GM18858 (cell line): ENCODE measurements around the gene PDE9A.

ENCODE experiments used
- ATAC-seq: cut with Tn5 transposase; IDR thresholded peaks from one replicate; pipeline ENCODE4 v1.9.1; 2021; ENCODE audit not compliant: unreplicated experiment

The PDE9A gene

DNA sequence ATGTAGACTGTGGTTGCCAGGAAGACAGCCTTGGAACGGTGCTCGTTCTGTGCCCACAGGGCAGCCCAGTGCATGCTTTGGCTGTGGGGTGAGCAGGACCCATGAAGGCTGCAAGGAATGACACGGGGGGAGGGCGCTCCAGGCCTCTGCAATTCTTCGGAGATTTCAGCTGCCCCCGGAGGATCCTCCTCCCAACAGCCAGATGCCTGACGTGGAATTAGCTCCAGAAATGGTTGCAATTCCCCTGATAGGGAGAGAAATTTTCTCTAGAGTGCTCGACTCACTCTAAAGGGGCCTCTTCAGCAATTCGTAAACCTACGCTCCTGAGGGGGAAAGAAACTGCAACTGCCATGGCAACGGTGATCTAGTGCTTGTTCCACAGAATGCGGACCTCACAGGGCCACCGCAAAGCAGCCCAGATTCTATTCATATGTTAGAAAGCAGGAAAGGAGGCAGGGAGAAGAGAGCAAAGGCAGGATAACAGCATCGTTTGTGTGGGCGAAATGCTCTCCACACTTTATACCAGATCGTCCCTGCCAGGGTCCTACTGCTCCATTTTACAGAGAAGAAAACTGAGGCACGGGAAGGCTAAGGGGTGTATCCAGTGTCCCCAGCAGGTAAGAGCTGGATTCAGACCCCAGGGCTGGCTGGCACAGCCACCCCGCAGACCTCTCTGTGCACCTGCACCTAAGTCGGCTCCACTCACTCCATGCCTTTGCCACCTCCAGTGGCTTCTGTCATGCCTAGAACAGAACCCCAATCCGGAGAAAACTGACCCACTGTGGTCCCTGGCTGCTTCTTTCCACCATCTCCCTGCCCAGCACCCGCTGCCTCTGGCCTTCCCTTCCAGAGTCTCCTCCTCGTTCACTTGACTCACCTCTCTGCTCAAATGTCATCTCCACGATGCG, 11.9 kb upstream of the PDE9A start:
- no peak for ATAC-seq

DNA sequence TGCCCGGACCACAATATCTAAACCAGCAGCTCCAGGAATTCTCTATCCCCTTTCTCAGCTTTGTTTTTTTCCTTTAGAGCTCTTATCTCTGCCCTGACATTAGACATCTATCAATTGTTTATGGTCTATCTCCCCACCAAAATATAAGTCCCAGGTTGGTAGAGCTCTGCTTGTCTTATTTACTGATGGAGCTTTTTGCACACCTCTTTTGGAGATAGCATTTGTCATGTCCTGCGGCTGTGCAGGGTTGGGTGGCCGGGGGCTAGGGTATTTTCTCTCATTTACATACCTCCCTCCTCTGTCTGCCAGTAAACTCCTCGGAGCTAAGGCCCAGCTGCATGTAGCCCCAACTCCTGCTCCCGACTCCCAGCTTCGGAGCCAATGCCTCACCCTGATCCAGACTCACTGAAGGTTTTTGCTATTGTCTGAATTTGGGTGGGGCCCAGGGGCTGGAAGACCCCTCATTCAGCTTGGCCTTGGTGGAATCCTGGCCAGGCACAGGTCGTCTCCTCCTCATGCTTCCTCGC, 11.1 kb upstream of the PDE9A start:
- ATAC-seq, result no peak

DNA sequence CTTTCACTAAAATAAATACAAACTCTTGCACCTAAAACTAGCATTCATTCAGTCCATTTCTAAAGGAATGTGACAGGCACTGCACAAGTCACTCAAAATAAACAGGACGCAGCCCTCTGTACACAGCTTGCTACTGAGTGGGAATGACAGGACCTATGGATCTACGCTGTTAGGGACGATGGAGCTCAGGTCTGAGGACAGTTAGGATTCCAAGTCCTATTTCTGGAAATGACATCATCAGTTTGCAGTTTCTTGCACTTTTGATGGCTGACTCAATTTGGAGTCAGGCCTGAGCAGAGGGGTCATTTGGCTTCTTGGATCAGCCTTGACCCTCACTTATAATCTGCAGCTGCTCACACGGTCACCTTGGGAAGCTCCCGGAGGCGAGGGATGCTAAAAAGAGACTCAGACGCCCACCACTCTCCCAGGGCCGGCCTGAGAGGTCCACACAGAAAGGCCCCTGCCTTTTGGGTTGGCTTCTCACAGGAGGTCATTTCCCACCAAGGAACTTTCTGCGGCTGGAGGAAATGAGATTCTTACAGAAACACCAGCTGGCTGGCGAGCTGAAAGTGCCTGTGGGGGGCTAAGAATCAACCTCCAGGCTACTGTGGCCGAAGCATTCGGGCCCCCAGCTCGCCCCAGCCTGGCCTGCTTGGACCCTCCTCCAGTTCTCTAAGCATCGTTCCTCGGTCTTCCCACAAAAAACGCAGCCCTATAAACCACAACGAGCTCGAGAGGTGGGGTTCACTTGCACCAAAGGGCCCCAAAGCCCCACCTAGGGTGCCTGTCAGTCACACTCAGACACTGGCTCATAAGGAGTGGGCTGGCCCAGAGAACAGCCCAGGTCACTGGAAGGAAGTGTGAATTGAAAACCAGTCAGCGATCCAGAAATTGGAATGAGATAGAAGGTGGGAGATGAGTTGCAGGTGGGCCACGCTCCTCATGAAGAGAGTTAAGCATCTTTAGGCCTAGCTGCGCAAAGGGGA, 8.9 kb upstream of the PDE9A start:
- no peak for ATAC-seq

DNA sequence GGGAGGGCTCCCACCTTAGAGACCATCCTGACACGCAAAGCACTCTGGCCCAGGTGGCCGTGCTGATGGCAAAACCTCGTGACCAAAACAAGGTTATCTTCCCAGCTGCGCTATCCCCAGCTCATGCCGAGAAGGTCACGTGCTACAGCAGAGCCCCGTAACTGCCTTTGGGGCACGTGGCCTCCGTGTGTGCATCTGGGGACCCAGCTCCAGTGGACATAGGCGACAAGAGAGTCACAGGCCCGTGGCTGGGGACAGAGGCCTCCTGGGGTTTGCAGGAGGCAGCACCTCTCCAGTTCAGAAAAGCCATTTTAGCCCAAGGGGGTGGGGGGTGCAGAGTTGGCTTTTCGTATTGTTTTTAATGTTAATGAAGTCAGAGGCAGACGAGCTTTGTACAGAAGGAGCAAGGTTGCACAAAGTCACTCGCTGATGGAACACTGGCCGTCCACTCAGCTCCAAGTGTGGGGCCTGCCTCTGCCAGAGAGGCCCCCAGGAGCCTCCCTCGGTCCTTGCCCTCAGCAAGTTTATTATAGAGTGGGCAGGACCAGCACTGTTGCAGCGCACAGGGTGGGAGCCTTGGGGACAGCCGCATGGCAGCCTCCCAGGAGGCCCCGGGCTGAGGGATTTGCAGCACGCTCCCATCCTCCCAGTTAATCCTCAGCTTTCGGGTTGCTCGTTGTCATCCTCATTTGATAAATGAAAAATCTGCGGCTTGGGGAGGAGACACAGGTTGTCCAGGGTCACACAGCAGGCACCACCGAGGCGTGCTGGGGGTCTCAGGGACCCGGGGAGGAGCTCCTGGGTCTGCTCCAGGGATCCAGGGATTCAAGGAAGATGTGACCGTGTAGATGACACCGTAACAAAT, 8.0 kb upstream of the PDE9A start:
- no peak for ATAC-seq

DNA sequence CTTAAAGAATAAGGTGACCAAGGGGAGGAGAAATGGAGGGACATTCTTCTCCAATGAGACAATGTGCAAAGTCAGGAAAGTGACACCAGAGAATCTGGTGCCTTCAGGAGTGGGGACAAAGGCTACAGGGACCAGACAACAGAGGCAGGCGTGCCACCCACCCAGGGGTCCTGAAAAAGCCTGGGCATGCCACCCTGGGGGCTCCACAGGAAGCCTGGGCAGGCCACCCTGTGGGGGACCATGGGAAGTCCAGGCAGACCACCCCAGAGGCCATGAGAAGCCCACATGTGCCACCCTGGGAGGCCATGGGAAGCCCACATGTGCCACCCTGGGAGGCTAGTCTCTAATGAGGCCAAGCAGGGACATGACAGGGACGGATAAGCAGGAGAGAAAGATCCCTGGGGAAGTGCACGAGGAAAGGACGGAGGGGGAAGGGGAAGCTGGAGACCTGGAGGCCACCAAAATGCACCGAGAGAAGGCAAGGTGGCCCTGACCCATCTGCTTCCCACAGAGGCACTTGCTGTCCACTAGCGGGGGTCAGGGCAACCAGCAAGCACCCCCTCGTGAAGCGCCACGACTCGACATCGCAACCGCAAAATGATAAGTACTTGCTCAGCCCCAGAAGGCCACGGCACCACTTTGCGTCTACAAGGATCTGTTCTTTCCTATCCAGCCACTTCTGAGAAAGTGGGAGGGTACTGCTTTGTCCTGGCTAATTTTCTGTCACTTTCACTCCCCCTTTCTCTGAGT, 7.2 kb upstream of the PDE9A start:
- ATAC-seq, result no peak

DNA sequence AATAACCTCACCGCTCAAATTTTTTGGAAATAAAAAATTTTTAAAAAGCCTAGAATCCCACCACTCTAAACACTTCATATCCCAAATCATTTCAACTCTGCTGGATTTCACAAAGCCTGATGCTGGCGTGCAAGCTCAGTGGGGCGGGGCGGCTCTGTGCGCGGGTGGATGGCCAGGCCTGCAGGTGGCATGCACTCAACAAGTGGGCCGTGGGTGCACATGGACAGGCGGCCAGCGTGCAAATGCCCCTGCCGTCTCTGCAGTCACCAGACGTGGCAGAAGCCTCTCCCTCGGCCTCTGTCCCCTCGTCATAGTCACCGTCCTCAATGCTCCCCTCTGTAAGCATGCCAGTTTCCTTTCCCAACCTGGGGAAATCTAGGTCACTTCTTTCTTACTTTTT, 6.6 kb upstream of the PDE9A start:
- ATAC-seq, result no peak

GRCh38 chr21:42648606-42649005, 4.8 kb upstream of the PDE9A start:
- no peak for ATAC-seq

- ATAC-seq, result no peak
These were observed 4.0 kb upstream of the PDE9A start for GRCh38 chr21:42649122-42650032.

DNA sequence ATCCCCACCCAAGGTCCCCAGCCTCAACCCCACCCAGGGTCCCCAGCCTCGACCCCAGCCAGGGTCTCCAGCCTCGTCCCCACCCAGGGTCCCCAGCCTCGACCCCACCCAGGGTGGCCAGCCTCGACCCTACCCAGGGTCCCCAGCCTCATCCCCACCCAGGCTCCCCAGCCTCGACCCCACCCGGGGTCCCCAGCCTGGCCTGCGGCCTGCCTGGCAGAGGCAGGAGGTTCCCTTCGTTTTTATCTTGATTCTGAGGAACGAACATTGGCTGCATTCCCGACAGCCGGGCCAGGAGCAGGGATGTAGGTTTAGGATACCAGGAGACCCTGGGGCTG, 3.4 kb upstream of the PDE9A start:
- no peak for ATAC-seq

GRCh38 chr21:42650441-42651421, 2.7 kb upstream of the PDE9A start:
- ATAC-seq, result no peak

DNA sequence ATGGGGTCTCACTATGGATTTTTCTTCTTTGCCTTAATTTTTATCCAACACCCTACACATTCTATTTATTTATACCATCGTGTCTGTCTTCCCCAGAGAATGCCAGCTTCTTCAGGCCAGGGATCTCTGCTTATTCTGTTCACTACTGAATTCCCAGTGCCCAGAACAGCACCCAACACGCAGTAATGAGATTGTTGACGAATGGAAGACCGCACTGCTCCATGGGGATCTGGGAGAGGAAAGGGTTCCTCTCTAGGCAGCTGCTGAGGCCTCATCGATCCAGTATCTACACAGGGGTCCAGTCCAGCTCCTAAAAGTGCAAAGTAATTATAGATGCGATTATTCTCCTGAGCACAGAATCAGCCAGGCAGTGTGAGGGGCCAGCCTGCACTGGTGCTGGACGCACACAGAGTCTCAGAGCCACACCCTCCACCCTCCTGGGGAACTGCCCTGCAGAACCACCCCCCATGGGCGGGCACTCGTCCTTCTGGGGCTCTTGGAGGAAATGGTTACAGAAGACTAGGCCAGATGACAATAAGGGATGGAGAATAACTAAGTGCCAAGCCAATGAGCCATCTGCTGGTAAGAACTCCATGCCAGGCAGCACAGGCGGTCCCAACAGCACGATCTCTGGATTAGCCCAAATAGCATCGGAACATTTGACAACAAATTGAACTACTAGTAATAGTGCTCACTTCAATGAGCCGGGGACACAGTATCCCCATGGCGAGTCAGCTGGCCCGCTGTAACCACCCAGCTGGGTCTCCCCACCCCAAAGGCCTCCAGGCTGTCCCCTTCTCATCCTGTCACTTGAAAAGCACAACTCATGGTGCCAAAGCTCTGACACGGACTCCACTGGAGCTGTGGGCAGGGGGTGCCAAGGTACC, 1.7 kb upstream of the PDE9A start:
- no peak for ATAC-seq

DNA sequence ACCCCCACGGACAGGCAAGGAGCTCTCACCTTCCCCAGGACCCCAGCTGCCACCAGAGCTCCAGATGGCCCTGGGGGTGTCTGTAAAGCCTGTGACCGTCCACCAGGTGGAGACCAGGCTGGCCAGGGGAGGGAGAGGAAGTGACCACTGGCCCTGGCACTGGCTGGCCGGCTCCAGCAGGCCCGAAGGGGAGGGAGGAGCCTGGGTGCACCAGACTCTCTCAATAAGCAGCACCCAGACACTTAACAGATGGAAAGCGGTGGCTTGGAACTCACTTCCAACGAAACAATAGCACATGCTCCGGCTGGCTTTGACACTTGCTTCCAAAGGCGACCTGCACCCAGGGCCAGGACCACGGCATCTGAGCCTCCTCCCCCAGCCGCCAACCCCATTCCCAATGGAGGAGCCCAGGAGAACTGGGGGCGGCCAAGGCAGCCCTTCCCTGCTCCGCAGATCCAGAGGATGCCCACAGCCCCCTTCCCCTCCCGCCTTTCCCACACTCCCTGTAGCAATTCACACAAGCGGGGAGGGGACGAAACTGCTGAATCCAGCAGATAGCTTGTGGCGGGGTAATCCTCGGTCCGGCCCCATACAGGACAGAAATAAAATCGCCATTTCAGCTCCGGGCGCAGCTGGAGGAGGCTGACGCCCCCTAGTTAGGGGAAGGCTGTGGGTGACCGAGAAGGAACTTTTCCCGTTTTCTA, 742 bp upstream of the PDE9A start:
- no peak for ATAC-seq

GRCh38 chr21:42654179-42654912, 925 bp downstream of the PDE9A start:
- no peak for ATAC-seq

- no peak for ATAC-seq
These were observed 1.7 kb downstream of the PDE9A start for GRCh38 chr21:42654913-42655795.
